HG03565 (cell line): ENCODE results near the gene ATP13A3.

ENCODE experiments used
- ATAC-seq: cut with Tn5 transposase; IDR thresholded peaks from one replicate; pipeline ENCODE4 v1.9.1; 2021; ENCODE audit warnings: mild to moderate bottlenecking, moderate library complexity; ENCODE audit not compliant: unreplicated experiment

ATP13A3 gene

GRCh38 chr3:194375473-194376240, 111.1 kb downstream of the ATP13A3 start:
- no peak for ATAC-seq

- ATAC-seq, result no peak
Observed at GRCh38 chr3:194374935-194375334, 111.9 kb downstream of the ATP13A3 start.

GRCh38 chr3:194373899-194374298, 112.9 kb downstream of the ATP13A3 start:
- no peak for ATAC-seq

GRCh38 chr3:194373028-194373427, 113.8 kb downstream of the ATP13A3 start:
- ATAC-seq, result no peak

- ATAC-seq, result no peak
Observed at GRCh38 chr3:194370753-194371152, 116.0 kb downstream of the ATP13A3 start.

- no peak for ATAC-seq
Observed at GRCh38 chr3:194369522-194370279, 117.1 kb downstream of the ATP13A3 start, which contains the start of gene LRRC15. LRRC15 (minus strand) TSS chr3:194369743; CDS start chr3:194361043, 8,700 bp downstream.

- ATAC-seq, result no peak
Observed at GRCh38 chr3:194368918-194369317, 117.9 kb downstream of the ATP13A3 start.

- no peak for ATAC-seq
Observed at GRCh38 chr3:194367992-194368841, 118.6 kb downstream of the ATP13A3 start.

GRCh38 chr3:194365978-194366490, 120.8 kb downstream of the ATP13A3 start:
- ATAC-seq, result no peak

GRCh38 chr3:194365526-194365925, 121.3 kb downstream of the ATP13A3 start:
- ATAC-seq, result no peak

GRCh38 chr3:194364652-194365434, 122.0 kb downstream of the ATP13A3 start:
- no peak for ATAC-seq

GRCh38 chr3:194364314-194364651, 122.5 kb downstream of the ATP13A3 start:
- no peak for ATAC-seq

- no peak for ATAC-seq
Observed at GRCh38 chr3:194360568-194360967, 126.2 kb downstream of the ATP13A3 start.

GRCh38 chr3:194357681-194358080, 129.1 kb downstream of the ATP13A3 start:
- ATAC-seq, result no peak

- ATAC-seq, result no peak
Observed at GRCh38 chr3:194355379-194355778, 131.4 kb downstream of the ATP13A3 start.

GRCh38 chr3:194354315-194354714, 132.5 kb downstream of the ATP13A3 start:
- no peak for ATAC-seq
